OCI-LY3 (cell line): Measurements from ENCODE around the gene RPL6.

Experiments
- H2AFZ ChIP-seq: fragments of 200-600, 300-600 bp; shearing (Covaris generic); 2 replicates; pipeline ENCODE4 v1.6.0; 2014; ENCODE audit warnings: antibody characterized with exemption, low read depth, low read length
- H3K27ac ChIP-seq: fragments of 200-600, 300-600 bp; sonication (generic); 2 replicates; pipeline ENCODE4 v1.5.1; 2014; ENCODE audit warnings: mild to moderate bottlenecking, low read length, moderate library complexity, mixed read lengths
- H3K27me3 ChIP-seq: fragments of 200-600, 300-600 bp; sonication (generic); 2 replicates; pipeline ENCODE4 v1.6.1; 2014; ENCODE audit warnings: low read depth, low read length, mixed read lengths
- H3K36me3 ChIP-seq: fragments of 200-600, 300-600 bp; sonication (generic); replicated peaks from 2 replicates; pipeline ENCODE3; 2014; ENCODE audit warnings: low read depth, low read length, mixed read lengths
- H3K4me1 ChIP-seq: fragments of 300-600, 200-600 bp; sonication (generic); 2 replicates; pipeline ENCODE4 v1.6.1; 2014; ENCODE audit warnings: low read length, mixed read lengths
- H3K4me2 ChIP-seq: fragments of 200-600, 300-600 bp; sonication (generic); 2 replicates; pipeline ENCODE4 v1.6.1; 2014; ENCODE audit warnings: low read length, mixed read lengths
- H3K4me3 ChIP-seq: fragments of 300-600, 200-600 bp; sonication (generic); 2 replicates; pipeline ENCODE4 v1.5.1; 2014; ENCODE audit warnings: antibody characterized with exemption, mild to moderate bottlenecking, low read length, moderate library complexity
- H3K79me2 ChIP-seq: fragments of 300-600, 200-600 bp; shearing (Covaris generic); 2 replicates; pipeline ENCODE4 v1.6.1; 2014; ENCODE audit warnings: mild to moderate bottlenecking, low read length, mixed read lengths
- H3K9ac ChIP-seq: fragments of 300-600, 200-600 bp; shearing (Covaris generic); 2 replicates; pipeline ENCODE4 v1.6.0; 2014; ENCODE audit warnings: mild to moderate bottlenecking, low read length, moderate library complexity
- H3K9me3 ChIP-seq: fragments of 200-600, 300-600 bp; shearing (Covaris generic); 2 replicates; pipeline ENCODE4 v1.6.1; 2014; ENCODE audit warnings: low read length, mixed read lengths; ENCODE audit not compliant: insufficient read depth
- H4K20me1 ChIP-seq: fragments of 200-600, 300-600 bp; sonication (generic); 2 replicates; pipeline ENCODE4 v1.6.1; 2016; ENCODE audit warnings: low read length, mixed read lengths; ENCODE audit not compliant: insufficient read depth
- EZH2phosphoT487 ChIP-seq: fragments of 200-600 bp; shearing (Covaris generic); IDR thresholded peaks from 2 replicates; pipeline ENCODE4 v1.6.1; 2018; ENCODE audit warnings: antibody characterized with exemption, mixed run types, low read depth
- TF ChIP-seq, protein P1 (sequence below): fragments of 200-600, 300-600 bp; sonication (generic); IDR thresholded peaks from 2 replicates; pipeline ENCODE4 v1.5.1; 2014; ENCODE audit warnings: antibody characterized with exemption, low read length, low read depth

RPL6 gene

GRCh38 chr12:112370868-112371510, 38.4 kb downstream of the RPL6 start:
- no peak overlapping the region; the same call in 1 of the 2 replicates for H3K4me2 ChIP-seq

DNA sequence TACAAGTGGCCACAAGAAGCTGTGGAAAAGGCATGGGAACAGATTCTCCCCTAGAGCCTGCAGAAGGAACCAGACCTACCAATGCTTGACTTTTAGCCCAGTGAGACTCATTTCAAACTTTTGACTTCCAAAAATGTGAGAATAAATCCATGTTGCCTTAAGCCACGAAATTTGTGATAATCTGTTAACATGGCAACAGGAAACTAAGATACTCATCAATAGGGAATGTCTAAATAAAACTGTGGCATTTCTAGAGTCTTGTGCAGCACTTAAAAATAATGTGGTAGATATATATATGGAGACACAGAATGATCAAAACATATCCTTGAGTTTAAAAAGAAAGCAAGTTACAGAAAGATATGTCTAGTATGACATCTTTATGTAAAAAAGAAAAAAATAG, 39.2 kb downstream of the RPL6 start:
- Histone ChIP-seq H3K4me2 (no peak overlapping the region), H4K20me1 (peaks cover 13% of the 10 kb centered on the region), H3K4me1 (peaks cover 5% of the 10 kb centered on the region; the same call in 1 of the 2 replicates), H3K9ac (no peak overlapping the region), H2AFZ (no peak overlapping the region), H3K79me2 (peaks cover 47% of the 10 kb centered on the region), H3K36me3 (peaks cover 3% of the 10 kb centered on the region), H3K4me3 (no peak overlapping the region), H3K9me3 (no peaks in the 10 kb centered on the region), H3K27ac (no peak overlapping the region), H3K27me3 (no peaks in the 10 kb centered on the region)
- TF ChIP-seq, protein P1, sequence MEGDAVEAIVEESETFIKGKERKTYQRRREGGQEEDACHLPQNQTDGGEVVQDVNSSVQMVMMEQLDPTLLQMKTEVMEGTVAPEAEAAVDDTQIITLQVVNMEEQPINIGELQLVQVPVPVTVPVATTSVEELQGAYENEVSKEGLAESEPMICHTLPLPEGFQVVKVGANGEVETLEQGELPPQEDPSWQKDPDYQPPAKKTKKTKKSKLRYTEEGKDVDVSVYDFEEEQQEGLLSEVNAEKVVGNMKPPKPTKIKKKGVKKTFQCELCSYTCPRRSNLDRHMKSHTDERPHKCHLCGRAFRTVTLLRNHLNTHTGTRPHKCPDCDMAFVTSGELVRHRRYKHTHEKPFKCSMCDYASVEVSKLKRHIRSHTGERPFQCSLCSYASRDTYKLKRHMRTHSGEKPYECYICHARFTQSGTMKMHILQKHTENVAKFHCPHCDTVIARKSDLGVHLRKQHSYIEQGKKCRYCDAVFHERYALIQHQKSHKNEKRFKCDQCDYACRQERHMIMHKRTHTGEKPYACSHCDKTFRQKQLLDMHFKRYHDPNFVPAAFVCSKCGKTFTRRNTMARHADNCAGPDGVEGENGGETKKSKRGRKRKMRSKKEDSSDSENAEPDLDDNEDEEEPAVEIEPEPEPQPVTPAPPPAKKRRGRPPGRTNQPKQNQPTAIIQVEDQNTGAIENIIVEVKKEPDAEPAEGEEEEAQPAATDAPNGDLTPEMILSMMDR, result no peak
- TF ChIP-seq EZH2phosphoT487, result no peak

More at GRCh38 chr12:112370868-112371510, 38.4 kb downstream of the RPL6 start:
- Histone ChIP-seq H3K9ac (no peak overlapping the region), H3K36me3 (peaks cover 3% of the 10 kb centered on the region), H3K4me1 (peaks cover 5% of the 10 kb centered on the region; the same call in 1 of the 2 replicates), H3K79me2 (peaks cover 50% of the 10 kb centered on the region), H3K4me3 (no peak overlapping the region), H3K27ac (no peak overlapping the region), H4K20me1 (peaks cover 13% of the 10 kb centered on the region), H2AFZ (no peak overlapping the region), H3K27me3 (no peaks in the 10 kb centered on the region), H3K9me3 (no peaks in the 10 kb centered on the region)
- TF ChIP-seq EZH2phosphoT487, result no peak
- TF ChIP-seq, protein P1, result no peak

GRCh38 chr12:112368856-112369255, 40.5 kb downstream of the RPL6 start:
- Histone ChIP-seq H3K36me3 (no peaks in the 10 kb centered on the region), H3K9ac (no peak overlapping the region), H3K4me1 (peaks cover 5% of the 10 kb centered on the region; the same call in 1 of the 2 replicates), H3K79me2 (peaks cover 37% of the 10 kb centered on the region), H4K20me1 (peaks cover 11% of the 10 kb centered on the region), H3K27me3 (no peaks in the 10 kb centered on the region), H3K9me3 (no peaks in the 10 kb centered on the region), H3K27ac (no peak overlapping the region), H2AFZ (no peak overlapping the region), H3K4me3 (no peak overlapping the region), H3K4me2 (no peak overlapping the region)
- TF ChIP-seq EZH2phosphoT487, result no peak

GRCh38 chr12:112367965-112368364, 41.4 kb downstream of the RPL6 start:
- H3K9me3 ChIP-seq, result no peaks in the 10 kb centered on the region
- no peaks in the 10 kb centered on the region for H3K27me3 ChIP-seq
- no peaks in the 10 kb centered on the region for H3K36me3 ChIP-seq
- H3K4me2 ChIP-seq, result no peak overlapping the region
- peaks cover 11% of the 10 kb centered on the region for H4K20me1 ChIP-seq
- peaks cover 32% of the 10 kb centered on the region for H3K79me2 ChIP-seq
- H3K27ac ChIP-seq, result no peak overlapping the region
- no peak overlapping the region for H3K9ac ChIP-seq
- no peak overlapping the region for H3K4me3 ChIP-seq
- TF ChIP-seq, protein P1, result no peak
- TF ChIP-seq EZH2phosphoT487, result no peak
- H3K4me1 ChIP-seq, result peaks cover 5% of the 10 kb centered on the region; the same call in 1 of the 2 replicates
- H2AFZ ChIP-seq, result no peak overlapping the region
